Chondrocyte (in vitro differentiated cells): Measurements from ENCODE around the gene VMAC. TPM values are rescaled to one million over a fixed set of nuclear protein-coding genes. Genes with fewer than 3 reads are reported as not detected.
"Not testable (repeated sequence)": the region's sequence is repeated elsewhere in the genome, so short reads cannot be mapped to it uniquely, and the experiment has no call there.

ENCODE experiments used
- DNase-seq: peaks from one replicate; pipeline ENCODE4 v3.0.0; 2021; ENCODE audit warnings: mixed read lengths, low spot score
- H3K27ac Mint-ChIP-seq: one replicate; pipeline ENCODE4 v1.8.0; 2021; ENCODE audit warnings: mild to moderate bottlenecking, moderate library complexity, mixed read lengths; ENCODE audit not compliant: unreplicated experiment
- H3K27me3 Mint-ChIP-seq: 2 replicates; pipeline ENCODE4 v1.8.0; 2021; ENCODE audit warnings: low read depth, mixed read lengths
- H3K36me3 Mint-ChIP-seq: 2 replicates; pipeline ENCODE4 v1.8.0; 2021; ENCODE audit warnings: low read depth, mixed read lengths
- H3K4me1 Mint-ChIP-seq: 2 replicates; pipeline ENCODE4 v1.8.0; 2021; ENCODE audit warnings: low read depth, mild to moderate bottlenecking, mixed read lengths
- H3K4me3 Mint-ChIP-seq: one replicate; pipeline ENCODE4 v1.8.0; 2021; ENCODE audit warnings: mild to moderate bottlenecking, moderate library complexity, mixed read lengths; ENCODE audit not compliant: unreplicated experiment
- H3K9me3 Mint-ChIP-seq: 2 replicates; pipeline ENCODE4 v1.8.0; 2021; ENCODE audit warnings: low read depth, mixed read lengths
- long read RNA-seq: library from polyadenylated mRNA; stranded (forward); transcript quantifications from one replicate; pipeline ENCODE4 v2.0.0, GENCODE V29; 2021
- total RNA-seq: library from RNA; stranded (reverse); gene quantifications from 3 replicates; pipeline ENCODE4 v1.2.1, GENCODE V29; 2021
- TF ChIP-seq, protein P1 (sequence below): fragments of 200-600 bp; sonication (generic); IDR thresholded peaks from 2 replicates; pipeline ENCODE4 v1.5.0; 2021; ENCODE audit warnings: antibody characterized with exemption, mild to moderate bottlenecking, moderate library complexity

The VMAC gene, protein sequence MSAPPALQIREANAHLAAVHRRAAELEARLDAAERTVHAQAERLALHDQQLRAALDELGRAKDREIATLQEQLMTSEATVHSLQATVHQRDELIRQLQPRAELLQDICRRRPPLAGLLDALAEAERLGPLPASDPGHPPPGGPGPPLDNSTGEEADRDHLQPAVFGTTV
- total RNA-seq = 5.6 to 6.5 TPM (median 6.1 TPM) in 3 replicates
- long read RNA-seq, transcript VMAC-201 (2 exons, 2,254 nt) = major isoform, 11 of 12 reads
- long read RNA-seq, partial matches to known transcripts = 0 of 12 reads
- long read RNA-seq, other reads (novel, unspliced or antisense) = 1 of 12 reads

DNA sequence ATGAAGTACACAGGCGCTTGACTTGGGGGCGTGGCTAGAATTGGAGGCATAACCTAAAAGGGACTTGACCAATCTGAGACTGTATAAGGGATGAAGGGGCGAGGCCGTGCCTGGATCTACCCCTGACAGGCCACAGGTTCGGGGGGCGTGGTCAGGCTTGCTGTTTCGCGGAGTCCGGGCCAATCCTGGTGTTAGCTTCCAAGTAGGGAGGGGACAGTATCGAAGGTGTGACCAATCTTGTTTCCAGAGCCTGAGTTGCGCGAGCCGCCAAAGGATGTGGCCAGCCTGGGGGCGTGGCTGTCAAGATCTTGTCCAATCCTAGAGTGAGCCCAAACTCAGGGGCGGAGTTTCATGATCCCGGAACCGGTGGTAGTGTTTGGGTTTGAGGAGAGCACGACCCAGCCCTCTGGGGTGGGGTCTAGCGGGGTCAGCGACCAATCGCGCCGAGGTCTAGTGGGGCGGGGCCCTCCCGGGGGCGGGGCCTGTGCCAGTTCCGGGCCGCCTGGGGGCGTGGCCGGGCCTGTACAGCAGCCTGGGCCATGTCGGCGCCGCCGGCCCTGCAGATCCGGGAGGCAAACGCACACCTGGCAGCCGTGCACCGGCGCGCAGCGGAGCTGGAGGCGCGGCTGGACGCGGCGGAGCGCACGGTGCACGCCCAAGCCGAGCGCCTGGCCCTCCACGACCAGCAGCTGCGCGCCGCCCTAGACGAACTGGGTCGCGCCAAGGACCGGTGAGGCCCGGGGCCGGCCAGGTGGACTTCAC is at the start of gene VMAC:
VMAC (plus strand) TSS at position 521 of the 762 bp plus-strand sequence; CDS start at position 540, 19 bp downstream.
- Mint-ChIP-seq H3K4me1 (peaks cover 22% of the 10 kb centered on the region), H3K36me3 (no peaks in the 10 kb centered on the region), H3K27me3 (no peaks in the 10 kb centered on the region), H3K9me3 (no peaks in the 10 kb centered on the region), H3K27ac (peak within 1 kb of the TSS; percentile 99), H3K4me3 (peak within 1 kb of the TSS; percentile 97)
- TF ChIP-seq, protein P1, sequence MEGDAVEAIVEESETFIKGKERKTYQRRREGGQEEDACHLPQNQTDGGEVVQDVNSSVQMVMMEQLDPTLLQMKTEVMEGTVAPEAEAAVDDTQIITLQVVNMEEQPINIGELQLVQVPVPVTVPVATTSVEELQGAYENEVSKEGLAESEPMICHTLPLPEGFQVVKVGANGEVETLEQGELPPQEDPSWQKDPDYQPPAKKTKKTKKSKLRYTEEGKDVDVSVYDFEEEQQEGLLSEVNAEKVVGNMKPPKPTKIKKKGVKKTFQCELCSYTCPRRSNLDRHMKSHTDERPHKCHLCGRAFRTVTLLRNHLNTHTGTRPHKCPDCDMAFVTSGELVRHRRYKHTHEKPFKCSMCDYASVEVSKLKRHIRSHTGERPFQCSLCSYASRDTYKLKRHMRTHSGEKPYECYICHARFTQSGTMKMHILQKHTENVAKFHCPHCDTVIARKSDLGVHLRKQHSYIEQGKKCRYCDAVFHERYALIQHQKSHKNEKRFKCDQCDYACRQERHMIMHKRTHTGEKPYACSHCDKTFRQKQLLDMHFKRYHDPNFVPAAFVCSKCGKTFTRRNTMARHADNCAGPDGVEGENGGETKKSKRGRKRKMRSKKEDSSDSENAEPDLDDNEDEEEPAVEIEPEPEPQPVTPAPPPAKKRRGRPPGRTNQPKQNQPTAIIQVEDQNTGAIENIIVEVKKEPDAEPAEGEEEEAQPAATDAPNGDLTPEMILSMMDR = no peak
- DNase-seq = peak; percentile 100

GRCh38 chr19:5855151-5855550 is 49.5 kb upstream of the VMAC start:
- H3K4me1 Mint-ChIP-seq, H3K9me3 Mint-ChIP-seq, H3K27ac Mint-ChIP-seq, H3K4me3 Mint-ChIP-seq, DNase-seq, H3K36me3 Mint-ChIP-seq: not testable (repeated sequence)
- H3K27me3 Mint-ChIP-seq = peaks cover 12% of the 10 kb centered on the region

- no peaks in the 10 kb centered on the region for H3K9me3 Mint-ChIP-seq
- no peaks in the 10 kb centered on the region for H3K36me3 Mint-ChIP-seq
- no peaks in the 10 kb centered on the region for H3K4me1 Mint-ChIP-seq
Measured at GRCh38 chr19:5857203-5858081, 47.2 kb upstream of the VMAC start.

GRCh38 chr19:5863030-5863665 is 41.5 kb upstream of the VMAC start:
- no peaks in the 10 kb centered on the region for H3K36me3 Mint-ChIP-seq
- H3K27me3 Mint-ChIP-seq = peaks cover 13% of the 10 kb centered on the region
- no peak overlapping the region for H3K4me3 Mint-ChIP-seq
- DNase-seq = no peak
- H3K27ac Mint-ChIP-seq = no peak overlapping the region
- no peaks in the 10 kb centered on the region for H3K4me1 Mint-ChIP-seq
- TF ChIP-seq, protein P1 = no peak
- H3K9me3 Mint-ChIP-seq = no peaks in the 10 kb centered on the region

More at GRCh38 chr19:5857203-5858081, 47.2 kb upstream of the VMAC start:
- TF ChIP-seq, protein P1 = no peak
- no peak overlapping the region for H3K4me3 Mint-ChIP-seq
- peaks cover 11% of the 10 kb centered on the region for H3K27me3 Mint-ChIP-seq
- DNase-seq = no peak
- no peak overlapping the region for H3K27ac Mint-ChIP-seq

GRCh38 chr19:5864013-5864720 is 40.5 kb upstream of the VMAC start:
- no peaks in the 10 kb centered on the region for H3K4me1 Mint-ChIP-seq
- H3K4me3 Mint-ChIP-seq = no peak overlapping the region
- H3K27me3 Mint-ChIP-seq = peaks cover 13% of the 10 kb centered on the region
- no peak overlapping the region for H3K27ac Mint-ChIP-seq
- H3K9me3 Mint-ChIP-seq = no peaks in the 10 kb centered on the region
- no peak for DNase-seq
- TF ChIP-seq, protein P1 = no peak
- H3K36me3 Mint-ChIP-seq = no peaks in the 10 kb centered on the region
